ENCODE data around the gene MKNK1. TPM values are rescaled to one million over a fixed set of nuclear protein-coding genes. Genes with fewer than 3 reads are reported as not detected.

Gene MKNK1
- total RNA-seq, 1 donor from 2014 or later: 25.1 TPM

- Mint-ChIP-seq H3K4me1 (ENCODE audit: low read depth) (peaks cover 33% of the 10 kb centered on the region), H3K9me3 (ENCODE audit: low read depth) (no peaks in the 10 kb centered on the region), H3K4me3 (ENCODE audit: unreplicated experiment) (no peak overlapping the region), H3K36me3 (ENCODE audit: low read depth) (no peaks in the 10 kb centered on the region), H3K27me3 (ENCODE audit: low read depth) (no peaks in the 10 kb centered on the region), H3K27ac (ENCODE audit: unreplicated experiment) (no peak overlapping the region)
- no peak for DNase-seq (ENCODE audit: low spot score)
- TF ChIP-seq CTCF (IDR thresholded peaks at IDR 0.05): no peak
These were observed 2.6 kb downstream of the MKNK1 start for GRCh38 chr1:46601257-46602007.

GRCh38 chr1:46599059-46599970, 4.8 kb downstream of the MKNK1 start:
- no peak for DNase-seq (ENCODE audit: low spot score)
- H3K27me3 Mint-ChIP-seq (ENCODE audit: low read depth): no peaks in the 10 kb centered on the region
- no peak overlapping the region for H3K27ac Mint-ChIP-seq (ENCODE audit: unreplicated experiment)
- TF ChIP-seq CTCF (IDR thresholded peaks at IDR 0.05): no peak
- peaks cover 25% of the 10 kb centered on the region for H3K4me1 Mint-ChIP-seq (ENCODE audit: low read depth)
- no peaks in the 10 kb centered on the region for H3K9me3 Mint-ChIP-seq (ENCODE audit: low read depth)
- H3K4me3 Mint-ChIP-seq (ENCODE audit: unreplicated experiment): no peak overlapping the region
- H3K36me3 Mint-ChIP-seq (ENCODE audit: low read depth): no peaks in the 10 kb centered on the region

GRCh38 chr1:46596846-46597245, 7.2 kb downstream of the MKNK1 start:
- no peaks in the 10 kb centered on the region for H3K9me3 Mint-ChIP-seq (ENCODE audit: low read depth)
- H3K4me1 Mint-ChIP-seq (ENCODE audit: low read depth): peaks cover 13% of the 10 kb centered on the region
- H3K27me3 Mint-ChIP-seq (ENCODE audit: low read depth): no peaks in the 10 kb centered on the region
- H3K27ac Mint-ChIP-seq (ENCODE audit: unreplicated experiment): no peak overlapping the region
- peaks cover 16% of the 10 kb centered on the region for H3K36me3 Mint-ChIP-seq (ENCODE audit: low read depth)
- DNase-seq (ENCODE audit: low spot score): no peak
- no peak for TF ChIP-seq CTCF (IDR thresholded peaks at IDR 0.05)
- no peak overlapping the region for H3K4me3 Mint-ChIP-seq (ENCODE audit: unreplicated experiment)

GRCh38 chr1:46596036-46596435, 8.0 kb downstream of the MKNK1 start:
- Mint-ChIP-seq H3K27me3 (ENCODE audit: low read depth) (no peaks in the 10 kb centered on the region), H3K9me3 (ENCODE audit: low read depth) (no peaks in the 10 kb centered on the region), H3K27ac (ENCODE audit: unreplicated experiment) (no peak overlapping the region), H3K4me3 (ENCODE audit: unreplicated experiment) (no peak overlapping the region), H3K4me1 (ENCODE audit: low read depth) (peaks cover 8% of the 10 kb centered on the region), H3K36me3 (ENCODE audit: low read depth) (peaks cover 23% of the 10 kb centered on the region)
- TF ChIP-seq CTCF (IDR thresholded peaks at IDR 0.05): no peak
- no peak for DNase-seq (ENCODE audit: low spot score)

GRCh38 chr1:46595127-46595526, 8.9 kb downstream of the MKNK1 start:
- Mint-ChIP-seq H3K27me3 (ENCODE audit: low read depth) (no peaks in the 10 kb centered on the region), H3K4me3 (ENCODE audit: unreplicated experiment) (no peak overlapping the region), H3K27ac (ENCODE audit: unreplicated experiment) (no peak overlapping the region), H3K36me3 (ENCODE audit: low read depth) (peaks cover 28% of the 10 kb centered on the region), H3K9me3 (ENCODE audit: low read depth) (no peaks in the 10 kb centered on the region), H3K4me1 (ENCODE audit: low read depth) (peaks cover 8% of the 10 kb centered on the region)
- DNase-seq (ENCODE audit: low spot score): no peak
- TF ChIP-seq CTCF (IDR thresholded peaks at IDR 0.05): no peak
